Transverse colon (tissue), 4 donors: ENCODE measurements around the gene CDKN1C. TPM values are rescaled to one million over a fixed set of nuclear protein-coding genes. Genes with fewer than 3 reads are reported as not detected.

Experiments
- DNase-seq: peaks from one replicate; pipeline ENCODE4 v3.0.0-alpha.2; 2019
- H3K27ac ChIP-seq, 4 donors: fragments of 200-600 bp; sonication (generic); 2 replicates each; pipeline ENCODE4 v1.5.1; 2016 to 2018; ENCODE audit warnings: inconsistent platforms in 4 of 4
- H3K27me3 ChIP-seq: fragments of 200-600 bp; sonication (generic); 2 replicates; pipeline ENCODE4 v1.5.1; 2017; ENCODE audit warnings: inconsistent platforms
- H3K36me3 ChIP-seq, 4 donors: fragments of 200-600 bp; sonication (generic); 2 replicates each; pipeline ENCODE4 v1.5.1; 2017 to 2019; ENCODE audit warnings: inconsistent platforms in 4 of 4
- H3K4me1 ChIP-seq, 4 donors: fragments of 200-600 bp; sonication (generic); 2 replicates each; pipeline ENCODE4 v1.5.1; 2017 to 2020; ENCODE audit warnings: inconsistent platforms in 4 of 4
- H3K4me3 ChIP-seq, 4 donors: fragments of 200-600 bp; sonication (generic); 1 replicate in 1 of 4; 2 replicates in 3 of 4; pipeline versions ENCODE4 v1.5.1 to v1.6.1; 2017 to 2019; ENCODE audit warnings: inconsistent platforms in 4 of 4
- H3K9me3 ChIP-seq, 2 donors: fragments of 200-600 bp; sonication (generic); 2 replicates each; pipeline ENCODE4 v1.5.1; 2017 to 2019; ENCODE audit warnings: inconsistent platforms in 2 of 2
- EP300 ChIP-seq: sonication (generic); formaldehyde crosslinking; IDR thresholded peaks from one replicate; pipeline ENCODE4 v1.6.1; 2017; ENCODE audit warnings: antibody characterized with exemption, low read depth
- POLR2A ChIP-seq: fragments of 450-650 bp; IDR thresholded peaks from one replicate; pipeline ENCODE4 v1.6.1; 2016; ENCODE audit warnings: antibody characterized with exemption, mild to moderate bottlenecking, moderate library complexity
- POLR2AphosphoS5 ChIP-seq, 3 donors: sonication (generic); formaldehyde crosslinking; IDR thresholded peaks; one replicate each; pipeline ENCODE4 v1.6.1; 2016; ENCODE audit warnings: antibody characterized with exemption in 3 of 3
- WGBS, 2 donors: methylation state at CpG; one replicate each; pipeline ENCODE4 v1.1.5; 2018; ENCODE audit warnings: low coverage in 1 of 2; 5-methylcytosine and 5-hydroxymethylcytosine counted together
- in situ Hi-C, 4 donors: fragments of 200-750 bp; cut with MboI; loops; one replicate each; pipeline versions ENCODE4 v1.15.0 to v1.15.1; 2017; ENCODE audit warnings: low sequenced_read_pairs in 3 of 4, low pct_ligation_motif_present in 1 of 4, low pct_unique_long_range_greater_than_20kb in 1 of 4
- intact Hi-C: fragments of 100-400 bp; cut with DNase I; formaldehyde crosslinking; loops from one replicate; pipeline ENCODE4 v1.15.1; 2023; ENCODE audit warnings: low total_unique reads
- total RNA-seq, 4 donors: library from RNA; depleted of rRNA; stranded (reverse); fragments of >200 nt; gene quantifications; one replicate each; pipeline ENCODE4 v1.1.0, GENCODE V29; 2016
- TF ChIP-seq, protein P1 (sequence below), 5 experiments: fragments of 200-600 bp in 3 of 5; fragments of 450-650 bp in 2 of 5; sonication (generic) in 3 of 5; IDR thresholded peaks; 1 replicate in 2 of 5; 2 replicates in 3 of 5; pipeline ENCODE4 v1.5.1; 2016 to 2017; ENCODE audit warnings: antibody characterized with exemption in 5 of 5, inconsistent platforms in 3 of 5, mild to moderate bottlenecking in 2 of 5, moderate library complexity in 1 of 5

The CDKN1C gene
- total RNA-seq, 4 donors from 2014 or later: 12.4 to 40.0 (median 27.7) TPM

- intact Hi-C loops (no loop called here), in situ Hi-C loops (no loop called here)
- TF ChIP-seq POLR2A (no peak), POLR2AphosphoS5 (IDR thresholded peaks at IDR 0.05) (no peak), EP300 (no peak)
- TF ChIP-seq, protein P1, sequence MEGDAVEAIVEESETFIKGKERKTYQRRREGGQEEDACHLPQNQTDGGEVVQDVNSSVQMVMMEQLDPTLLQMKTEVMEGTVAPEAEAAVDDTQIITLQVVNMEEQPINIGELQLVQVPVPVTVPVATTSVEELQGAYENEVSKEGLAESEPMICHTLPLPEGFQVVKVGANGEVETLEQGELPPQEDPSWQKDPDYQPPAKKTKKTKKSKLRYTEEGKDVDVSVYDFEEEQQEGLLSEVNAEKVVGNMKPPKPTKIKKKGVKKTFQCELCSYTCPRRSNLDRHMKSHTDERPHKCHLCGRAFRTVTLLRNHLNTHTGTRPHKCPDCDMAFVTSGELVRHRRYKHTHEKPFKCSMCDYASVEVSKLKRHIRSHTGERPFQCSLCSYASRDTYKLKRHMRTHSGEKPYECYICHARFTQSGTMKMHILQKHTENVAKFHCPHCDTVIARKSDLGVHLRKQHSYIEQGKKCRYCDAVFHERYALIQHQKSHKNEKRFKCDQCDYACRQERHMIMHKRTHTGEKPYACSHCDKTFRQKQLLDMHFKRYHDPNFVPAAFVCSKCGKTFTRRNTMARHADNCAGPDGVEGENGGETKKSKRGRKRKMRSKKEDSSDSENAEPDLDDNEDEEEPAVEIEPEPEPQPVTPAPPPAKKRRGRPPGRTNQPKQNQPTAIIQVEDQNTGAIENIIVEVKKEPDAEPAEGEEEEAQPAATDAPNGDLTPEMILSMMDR (IDR thresholded peaks at IDR 0.05): no peak
- no peak overlapping the region for H3K27ac ChIP-seq
- no peaks in the 10 kb centered on the region for H3K36me3 ChIP-seq
- no peaks in the 10 kb centered on the region for H3K9me3 ChIP-seq
- H3K27me3 ChIP-seq: no peaks in the 10 kb centered on the region
- no peak for DNase-seq
- 87% methylated on average over 9 of the region's 9 CpGs; no CpG with 5 or more reads in 1 of the 2 donors for WGBS, 2 donors
- H3K4me1 ChIP-seq: no peaks in the 10 kb centered on the region
- no peak overlapping the region for H3K4me3 ChIP-seq
These were observed 37.1 kb downstream of the CDKN1C start for GRCh38 chr11:2848497-2848896.

DNA sequence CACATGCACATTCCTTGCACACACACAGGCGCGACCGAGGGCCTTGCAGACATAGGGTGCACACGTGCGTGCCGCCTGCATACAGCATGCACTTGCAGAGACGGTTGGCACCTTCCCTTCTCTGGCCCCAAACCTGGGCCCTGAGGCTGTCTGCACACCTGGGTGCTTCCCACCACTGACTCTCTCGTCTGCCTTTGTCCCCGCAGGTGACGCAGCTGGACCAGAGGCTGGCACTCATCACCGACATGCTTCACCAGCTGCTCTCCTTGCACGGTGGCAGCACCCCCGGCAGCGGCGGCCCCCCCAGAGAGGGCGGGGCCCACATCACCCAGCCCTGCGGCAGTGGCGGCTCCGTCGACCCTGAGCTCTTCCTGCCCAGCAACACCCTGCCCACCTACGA lies 38.0 kb downstream of the CDKN1C start:
- Histone ChIP-seq H3K27ac (no peak overlapping the region), H3K9me3 (no peaks in the 10 kb centered on the region), H3K4me3 (no peak overlapping the region), H3K4me1 (no peaks in the 10 kb centered on the region), H3K27me3 (no peaks in the 10 kb centered on the region), H3K36me3 (no peaks in the 10 kb centered on the region)
- TF ChIP-seq POLR2A (no peak), POLR2AphosphoS5 (IDR thresholded peaks at IDR 0.05) (no peak), EP300 (no peak)
- TF ChIP-seq, protein P1 (IDR thresholded peaks at IDR 0.05): no peak
- no peak for DNase-seq
- intact Hi-C loops: no loop called here
- in situ Hi-C loops: no loop called here
- WGBS, 2 donors: 94% methylated on average over 14 of the region's 21 CpGs; no CpG with 5 or more reads in 1 of the 2 donors

- TF ChIP-seq, protein P1 (IDR thresholded peaks at IDR 0.05): no peak
- TF ChIP-seq EP300 (no peak), POLR2AphosphoS5 (IDR thresholded peaks at IDR 0.05) (no peak), POLR2A (no peak)
- Histone ChIP-seq H3K27me3 (no peaks in the 10 kb centered on the region), H3K9me3 (no peaks in the 10 kb centered on the region), H3K27ac (no peak overlapping the region), H3K4me1 (no peaks in the 10 kb centered on the region), H3K4me3 (no peak overlapping the region), H3K36me3 (no peaks in the 10 kb centered on the region)
- intact Hi-C loops: no loop called here
- in situ Hi-C loops: no loop called here
- no peak for DNase-seq
- whole genome bisulfite sequencing, 2 donors: 94% methylated on average over 11 of the region's 11 CpGs; no CpG with 5 or more reads in 1 of the 2 donors
These were observed 39.1 kb downstream of the CDKN1C start for GRCh38 chr11:2846470-2846869.

DNA sequence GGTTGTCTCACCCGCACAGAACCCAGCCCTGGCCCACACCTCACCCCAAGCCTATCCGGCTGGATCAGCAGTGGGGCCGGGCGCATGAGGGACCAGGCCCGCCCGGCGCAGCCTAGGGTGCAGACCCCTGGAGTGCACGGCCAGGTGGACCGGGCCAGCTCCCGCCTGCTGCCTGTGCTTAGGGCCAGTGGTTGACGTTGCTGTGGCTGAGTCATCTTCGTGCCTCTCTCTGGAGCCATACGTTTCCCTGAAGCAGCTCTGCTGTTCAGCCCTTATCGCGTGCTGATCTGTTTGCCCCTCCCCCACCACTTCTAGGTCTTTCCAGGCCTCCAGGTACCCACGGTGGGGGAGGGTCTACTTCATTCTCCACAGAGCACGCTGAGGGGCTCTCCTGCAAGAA lies 39.5 kb downstream of the CDKN1C start:
- no peak overlapping the region for H3K4me3 ChIP-seq
- H3K9me3 ChIP-seq: no peaks in the 10 kb centered on the region
- H3K4me1 ChIP-seq: no peaks in the 10 kb centered on the region
- H3K27ac ChIP-seq: no peak overlapping the region
- TF ChIP-seq EP300: no peak
- no peak for TF ChIP-seq POLR2A
- no peak for TF ChIP-seq POLR2AphosphoS5 (IDR thresholded peaks at IDR 0.05)
- TF ChIP-seq, protein P1 (IDR thresholded peaks at IDR 0.05): no peak
- no peaks in the 10 kb centered on the region for H3K36me3 ChIP-seq
- no peak for DNase-seq
- no peaks in the 10 kb centered on the region for H3K27me3 ChIP-seq
- intact Hi-C loops (no loop called here), in situ Hi-C loops (no loop called here)
- 79% methylated on average over 10 of the region's 17 CpGs; no CpG with 5 or more reads in 1 of the 2 donors for WGBS, 2 donors
